Keratinocyte (primary cell): Measurements from ENCODE around the gene DENND2A.

ENCODE experiments used
- CTCF ChIP-seq, 3 experiments: IDR thresholded peaks in 1 of 3; conservative IDR thresholded peaks in 1 of 3; optimal IDR thresholded peaks in 1 of 3; 2 replicates in 2 of 3; 3 replicates in 1 of 3; pipeline versions ENCODE3 to v1.5.1; 2011; ENCODE audit warnings: low read length in 3 of 3, mild to moderate bottlenecking in 3 of 3, moderate library complexity in 2 of 3, control low read depth in 1 of 3, inconsistent platforms in 1 of 3; ENCODE audit not compliant: insufficient read depth in 2 of 3; ENCODE audit errors: extremely low read depth in 1 of 3
- EZH2 ChIP-seq: IDR thresholded peaks from one replicate; pipeline ENCODE4 v1.6.1; 2012; ENCODE audit warnings: inconsistent platforms, mild to moderate bottlenecking, low read length, moderate library complexity

GRCh38 chr7:140641524-140642195 lies 1.0 kb upstream of the DENND2A start:
- no peak for TF ChIP-seq CTCF (optimal IDR thresholded peaks at IDR 0.05 in 1 of 3, IDR thresholded peaks at IDR 0.05 in 1 of 3, conservative IDR thresholded peaks at IDR 0.05 in 1 of 3; ENCODE audit: extremely low read depth in 1 of 3, insufficient read depth in 2 of 3, low read length in 3 of 3)
- TF ChIP-seq EZH2 = no peak
